Mammary epithelial cell (primary cell): Measurements from ENCODE around the gene DBT.

Source experiments
- CTCF ChIP-seq, 2 donors: IDR thresholded peaks in 1 of 2; conservative IDR thresholded peaks in 1 of 2; 2 replicates each; pipeline ENCODE4 v1.5.1; 2011 to 2012; ENCODE audit warnings: inconsistent platforms in 2 of 2, low read length in 2 of 2, mild to moderate bottlenecking in 2 of 2, control low read depth in 1 of 2, low read depth in 1 of 2; ENCODE audit not compliant: insufficient read depth in 1 of 2; ENCODE audit errors: extremely low read depth in 1 of 2
- EZH2 ChIP-seq: IDR thresholded peaks from 2 replicates; pipeline ENCODE4 v1.6.1; 2012; ENCODE audit warnings: low read length, inconsistent platforms, borderline replicate concordance

DNA sequence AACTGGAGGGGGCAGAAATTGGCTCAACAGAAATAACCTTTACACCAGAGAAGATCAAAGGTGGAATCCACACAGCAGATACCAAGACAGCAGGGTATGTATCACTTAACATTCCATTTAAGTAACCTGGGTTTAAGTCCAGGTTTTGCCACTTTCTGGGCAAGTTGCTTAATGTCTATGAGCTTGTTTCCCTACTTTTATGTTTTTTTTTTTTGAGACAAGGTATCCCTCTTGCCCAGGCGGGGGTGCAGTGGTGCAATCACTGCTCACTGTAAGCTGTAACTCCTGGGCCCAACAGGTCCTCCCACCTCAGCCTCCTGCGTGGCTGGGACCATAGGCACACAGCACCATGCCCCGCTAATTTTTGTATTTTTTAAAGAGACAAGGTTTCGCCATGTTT lies 18.6 kb upstream of the DBT start:
- TF ChIP-seq CTCF (conservative IDR thresholded peaks at IDR 0.05 in 1 of 2, IDR thresholded peaks at IDR 0.05 in 1 of 2; ENCODE audit: extremely low read depth in 1 of 2, insufficient read depth in 1 of 2, low read depth in 1 of 2, low read length in 2 of 2) (no peak), EZH2 (no peak)
